BE2C (cell line): Measurements from ENCODE around the gene ABHD6.

Experiments
- DNase-seq: peaks from one replicate; pipeline ENCODE4 v3.0.0-alpha.2; 2020
- H3K27me3 ChIP-seq: fragments of 250-450 bp; sonication (Bioruptor Pico); 2 replicates; pipeline ENCODE4 v1.5.1; 2020; ENCODE audit warnings: mild to moderate bottlenecking
- H3K36me3 ChIP-seq: fragments of 250-450 bp; sonication (Bioruptor Pico); 2 replicates; pipeline ENCODE4 v1.5.1; 2020; ENCODE audit warnings: mild to moderate bottlenecking
- H3K4me1 ChIP-seq: fragments of 250-450 bp; sonication (Bioruptor Pico); 2 replicates; pipeline ENCODE4 v1.5.1; 2020
- H3K4me3 ChIP-seq: 2 replicates; pipeline ENCODE4 v1.5.1; 2011; ENCODE audit warnings: low read depth, low read length
- H3K9me3 ChIP-seq: fragments of 250-450 bp; sonication (Bioruptor Pico); 2 replicates; pipeline ENCODE4 v1.5.1; 2020
- TF ChIP-seq, protein P1 (sequence below): IDR thresholded peaks from 2 replicates; pipeline ENCODE4 v1.5.1; 2012; ENCODE audit warnings: mild to moderate bottlenecking, low read depth, low read length

ABHD6 gene

GRCh38 chr3:58235970-58236369 lies 1.6 kb upstream of the ABHD6 start:
- no peaks in the 10 kb centered on the region for H3K4me1 ChIP-seq
- TF ChIP-seq, protein P1, sequence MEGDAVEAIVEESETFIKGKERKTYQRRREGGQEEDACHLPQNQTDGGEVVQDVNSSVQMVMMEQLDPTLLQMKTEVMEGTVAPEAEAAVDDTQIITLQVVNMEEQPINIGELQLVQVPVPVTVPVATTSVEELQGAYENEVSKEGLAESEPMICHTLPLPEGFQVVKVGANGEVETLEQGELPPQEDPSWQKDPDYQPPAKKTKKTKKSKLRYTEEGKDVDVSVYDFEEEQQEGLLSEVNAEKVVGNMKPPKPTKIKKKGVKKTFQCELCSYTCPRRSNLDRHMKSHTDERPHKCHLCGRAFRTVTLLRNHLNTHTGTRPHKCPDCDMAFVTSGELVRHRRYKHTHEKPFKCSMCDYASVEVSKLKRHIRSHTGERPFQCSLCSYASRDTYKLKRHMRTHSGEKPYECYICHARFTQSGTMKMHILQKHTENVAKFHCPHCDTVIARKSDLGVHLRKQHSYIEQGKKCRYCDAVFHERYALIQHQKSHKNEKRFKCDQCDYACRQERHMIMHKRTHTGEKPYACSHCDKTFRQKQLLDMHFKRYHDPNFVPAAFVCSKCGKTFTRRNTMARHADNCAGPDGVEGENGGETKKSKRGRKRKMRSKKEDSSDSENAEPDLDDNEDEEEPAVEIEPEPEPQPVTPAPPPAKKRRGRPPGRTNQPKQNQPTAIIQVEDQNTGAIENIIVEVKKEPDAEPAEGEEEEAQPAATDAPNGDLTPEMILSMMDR = no peak
- no peaks in the 10 kb centered on the region for H3K27me3 ChIP-seq
- no peaks in the 10 kb centered on the region for H3K9me3 ChIP-seq
- no peak for DNase-seq
- H3K36me3 ChIP-seq = no peaks in the 10 kb centered on the region
- no peak overlapping the region for H3K4me3 ChIP-seq

- no peaks in the 10 kb centered on the region for H3K4me1 ChIP-seq
- H3K27me3 ChIP-seq = no peaks in the 10 kb centered on the region
- H3K4me3 ChIP-seq = peak overlapping the region; percentile 71
- no peaks in the 10 kb centered on the region for H3K36me3 ChIP-seq
- TF ChIP-seq, protein P1 = no peak
- no peaks in the 10 kb centered on the region for H3K9me3 ChIP-seq
- no peak for DNase-seq
Measured at GRCh38 chr3:58236527-58237237, 910 bp upstream of the ABHD6 start.

GRCh38 chr3:58237941-58238681 lies 519 bp downstream of the ABHD6 start:
- Histone ChIP-seq H3K36me3 (no peaks in the 10 kb centered on the region), H3K9me3 (no peaks in the 10 kb centered on the region), H3K27me3 (no peaks in the 10 kb centered on the region), H3K4me1 (no peaks in the 10 kb centered on the region), H3K4me3 (peak overlapping the region; percentile 71)
- TF ChIP-seq, protein P1 = no peak
- DNase-seq = peak; percentile 35

DNA sequence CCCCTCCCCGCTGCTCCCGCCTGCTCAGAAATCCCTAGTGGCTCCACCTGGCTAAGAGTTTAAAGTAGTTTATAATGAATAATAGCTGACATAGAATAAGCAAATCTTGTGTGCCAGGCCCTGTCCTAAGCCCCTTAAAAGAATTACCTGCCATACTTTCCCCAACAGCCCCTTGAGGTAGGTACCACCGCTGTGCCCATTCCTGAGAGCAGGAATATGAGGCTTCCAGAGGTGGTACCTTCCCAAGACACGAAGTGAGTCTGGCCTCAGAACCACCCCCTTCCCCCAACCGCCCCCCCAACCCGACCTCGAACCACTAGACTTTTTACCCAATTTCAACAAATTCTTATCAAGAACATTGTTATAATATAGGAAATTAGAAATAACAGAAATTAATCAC lies 1.2 kb downstream of the ABHD6 start:
- Histone ChIP-seq H3K27me3 (no peaks in the 10 kb centered on the region), H3K36me3 (no peaks in the 10 kb centered on the region), H3K4me3 (peak overlapping the region; percentile 71), H3K4me1 (no peaks in the 10 kb centered on the region), H3K9me3 (no peaks in the 10 kb centered on the region)
- TF ChIP-seq, protein P1 = no peak
- DNase-seq = no peak

DNA sequence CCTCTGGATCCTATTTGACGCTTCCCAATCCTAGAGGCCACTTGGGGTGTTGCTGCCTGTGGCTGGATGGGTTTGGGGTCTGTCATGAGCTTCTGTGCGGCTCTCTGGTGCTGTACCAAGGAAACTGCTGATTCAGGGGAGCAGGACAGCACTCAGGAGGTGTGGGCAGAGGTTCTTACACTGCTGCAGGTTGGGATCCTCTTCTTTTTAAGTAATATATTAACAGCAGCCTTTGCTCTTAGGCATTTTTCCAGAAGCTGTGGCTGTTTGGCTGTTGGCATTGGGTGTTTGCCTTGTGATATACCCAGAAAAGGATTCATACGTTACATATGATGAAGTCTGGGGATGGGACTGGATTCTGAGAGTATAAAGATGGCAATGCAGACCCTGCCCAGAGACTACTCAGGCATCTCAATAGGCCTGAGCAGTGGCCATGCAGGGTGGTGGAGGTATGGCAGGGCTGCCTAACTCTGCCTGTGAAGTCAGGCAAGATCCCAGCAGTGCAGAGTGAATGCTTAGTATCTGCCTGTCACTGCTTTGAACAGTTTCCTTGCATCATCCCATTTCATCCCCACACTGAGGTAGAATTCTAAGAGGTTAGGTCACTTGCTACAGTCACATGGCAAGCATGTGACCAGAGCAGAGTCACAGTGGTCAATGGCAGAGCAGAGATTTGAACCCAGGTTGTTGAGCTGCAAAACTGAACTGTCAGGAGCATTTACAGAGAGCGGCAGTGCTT lies 3.9 kb downstream of the ABHD6 start:
- Histone ChIP-seq H3K4me1 (no peaks in the 10 kb centered on the region), H3K27me3 (no peaks in the 10 kb centered on the region), H3K4me3 (no peak overlapping the region), H3K36me3 (no peaks in the 10 kb centered on the region), H3K9me3 (no peaks in the 10 kb centered on the region)
- TF ChIP-seq, protein P1 = no peak
- no peak for DNase-seq
